KMS-11 (cell line): ENCODE measurements around the gene CGB8.

ENCODE experiments used
- H2AFZ ChIP-seq: fragments of 200-600 bp; sonication (generic); 2 replicates; pipeline ENCODE4 v1.6.1; 2016; ENCODE audit warnings: antibody characterized with exemption, mixed run types, low read depth
- H3K27ac ChIP-seq: fragments of 200-600 bp; sonication (generic); 2 replicates; pipeline ENCODE4 v1.6.1; 2016; ENCODE audit warnings: mild to moderate bottlenecking, mixed run types
- H3K27me3 ChIP-seq: fragments of 200-600 bp; sonication (generic); 2 replicates; pipeline ENCODE4 v1.6.1; 2017; ENCODE audit warnings: mild to moderate bottlenecking, low read depth, mixed run types, moderate library complexity; ENCODE audit not compliant: insufficient read depth
- H3K36me3 ChIP-seq: fragments of 200-600 bp; sonication (generic); 2 replicates; pipeline ENCODE4 v1.6.1; 2017; ENCODE audit warnings: mild to moderate bottlenecking, mixed run types; ENCODE audit not compliant: insufficient read depth
- H3K4me1 ChIP-seq: fragments of 200-600 bp; sonication (generic); 2 replicates; pipeline ENCODE4 v1.6.1; 2016; ENCODE audit warnings: mild to moderate bottlenecking, low read depth, mixed run types; ENCODE audit not compliant: poor library complexity, severe bottlenecking
- H3K4me2 ChIP-seq: fragments of 200-600 bp; sonication (generic); 2 replicates; pipeline ENCODE4 v1.7.0; 2016; ENCODE audit warnings: mild to moderate bottlenecking, mixed run types
- H3K4me3 ChIP-seq: fragments of 200-600 bp; sonication (generic); IDR thresholded peaks from 2 replicates; pipeline ENCODE4 v1.6.1; 2017; ENCODE audit warnings: low read depth, low read length, mixed read lengths; ENCODE audit not compliant: insufficient read depth
- H3K79me2 ChIP-seq: fragments of 200-600 bp; sonication (generic); 2 replicates; pipeline ENCODE4 v1.6.1; 2016; ENCODE audit warnings: low read depth, mixed run types; ENCODE audit not compliant: insufficient read depth
- H3K9ac ChIP-seq: fragments of 200-600 bp; sonication (generic); 2 replicates; pipeline ENCODE4 v1.6.1; 2016; ENCODE audit warnings: mild to moderate bottlenecking, mixed run types
- H4K20me1 ChIP-seq: fragments of 200-600 bp; sonication (generic); 2 replicates; pipeline ENCODE4 v1.6.1; 2016; ENCODE audit warnings: mild to moderate bottlenecking, mixed run types; ENCODE audit not compliant: insufficient read depth
- CTCF ChIP-seq: fragments of 200-600 bp; sonication (generic); conservative IDR thresholded peaks from 2 replicates; pipeline ENCODE4 v1.6.1; 2017; ENCODE audit warnings: low read depth, mild to moderate bottlenecking, antibody characterized with exemption, low read length, moderate library complexity, mixed read lengths

The CGB8 gene

GRCh38 chr19:49091391-49092038 is 42.6 kb upstream of the CGB8 start:
- H3K4me2 ChIP-seq, result no peak overlapping the region
- no peak overlapping the region for H2AFZ ChIP-seq
- H3K27me3 ChIP-seq, result no peaks in the 10 kb centered on the region
- peaks cover 36% of the 10 kb centered on the region for H3K4me1 ChIP-seq
- no peak overlapping the region for H3K27ac ChIP-seq
- peaks cover 27% of the 10 kb centered on the region for H4K20me1 ChIP-seq
- peaks cover 29% of the 10 kb centered on the region; the same call in 1 of the 2 replicates for H3K36me3 ChIP-seq
- no peak overlapping the region for H3K4me3 ChIP-seq
- H3K9ac ChIP-seq, result no peak overlapping the region
- no peak for TF ChIP-seq CTCF
- H3K79me2 ChIP-seq, result peaks cover 58% of the 10 kb centered on the region

DNA sequence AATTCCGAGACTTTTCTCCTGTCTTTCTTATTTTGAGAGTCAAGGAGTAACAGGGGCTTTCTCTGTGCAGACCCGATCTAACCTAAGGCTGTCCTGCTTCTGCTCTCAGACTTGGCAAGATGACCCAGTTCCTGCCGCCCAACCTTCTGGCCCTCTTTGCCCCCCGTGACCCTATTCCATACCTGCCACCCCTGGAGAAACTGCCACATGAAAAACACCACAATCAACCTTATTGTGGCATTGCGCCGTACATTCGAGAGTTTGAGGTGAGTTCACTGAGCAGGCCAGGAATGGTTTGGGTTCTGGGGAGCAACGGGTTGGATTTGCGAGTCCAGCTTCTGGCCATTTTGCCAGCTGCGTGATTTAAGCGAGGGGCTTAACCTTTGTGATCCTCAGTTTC is 37.4 kb upstream of the CGB8 start:
- no peak for TF ChIP-seq CTCF
- Histone ChIP-seq H3K4me2 (peak overlapping the region; percentile 95), H4K20me1 (peaks cover 30% of the 10 kb centered on the region), H3K9ac (peak overlapping the region; percentile 81), H3K4me1 (peaks cover 39% of the 10 kb centered on the region), H3K79me2 (peaks cover 60% of the 10 kb centered on the region), H3K36me3 (peaks cover 19% of the 10 kb centered on the region; the same call in 1 of the 2 replicates), H3K27me3 (no peaks in the 10 kb centered on the region), H3K27ac (peak overlapping the region; percentile 54; the same call in 1 of the 2 replicates), H2AFZ (no peak overlapping the region), H3K4me3 (peak overlapping the region; percentile 81)

GRCh38 chr19:49085868-49086232 is 36.9 kb upstream of the CGB8 start:
- Histone ChIP-seq H3K36me3 (peaks cover 19% of the 10 kb centered on the region; the same call in 1 of the 2 replicates), H3K4me3 (peak overlapping the region; percentile 81), H2AFZ (peak overlapping the region; percentile 80), H4K20me1 (peaks cover 30% of the 10 kb centered on the region), H3K4me2 (peak overlapping the region; percentile 95), H3K27ac (peak overlapping the region; percentile 54), H3K4me1 (peaks cover 35% of the 10 kb centered on the region), H3K9ac (peak overlapping the region; percentile 81), H3K27me3 (no peaks in the 10 kb centered on the region), H3K79me2 (peaks cover 55% of the 10 kb centered on the region)
- no peak for TF ChIP-seq CTCF

- peak within 1 kb of the TSS; percentile 81 for H3K4me3 ChIP-seq
- no peaks in the 10 kb centered on the region for H3K27me3 ChIP-seq
- H3K27ac ChIP-seq, result peak within 1 kb of the TSS; percentile 54
- peaks cover 26% of the 10 kb centered on the region for H4K20me1 ChIP-seq
- H2AFZ ChIP-seq, result peak within 1 kb of the TSS; percentile 80
- peak within 1 kb of the TSS; percentile 95 for H3K4me2 ChIP-seq
- H3K4me1 ChIP-seq, result peaks cover 29% of the 10 kb centered on the region
- TF ChIP-seq CTCF, result no peak
- H3K9ac ChIP-seq, result peak within 1 kb of the TSS; percentile 81
- H3K79me2 ChIP-seq, result peaks cover 49% of the 10 kb centered on the region
- peaks cover 13% of the 10 kb centered on the region; the same call in 1 of the 2 replicates for H3K36me3 ChIP-seq
Observed at GRCh38 chr19:49085020-49085867, 36.3 kb upstream of the CGB8 start, which contains the start of gene SNRNP70. Gene SNRNP70, plus strand, starts transcription at chr19:49085451. Its CDS starts 964 bp downstream, at chr19:49086415.
